GM12878 (cell line): ENCODE results near the gene KLRD1. TPM values are rescaled to one million over a fixed set of nuclear protein-coding genes. Genes with fewer than 3 reads are reported as not detected.

Experiments used
- ATAC-seq: fragments of 200-7000 bp; cut with Tn5 transposase; 3 replicates; pipeline ENCODE4 v1.9.1; 2020; ENCODE audit warnings: mild to moderate bottlenecking, moderate library complexity
- BruUV-seq: library from RNA; stranded (reverse); fragments of 400-500 nt; replicated peaks from 2 replicates; lab custom pipeline; 2021; lab: Mats Ljungman, UMichigan
- CTCF ChIA-PET: fragments of 300-600 bp; sonication (Branson Sonifier 250); formaldehyde crosslinking; extraction: SDS; loops from one replicate; lab custom pipeline; 2021; ENCODE audit warnings: inconsistent platforms; lab: Yijun Ruan, JAX
- POLR2A ChIA-PET: fragments of 350-600 bp; formaldehyde crosslinking; extraction: SDS; loops from one replicate; lab custom pipeline; 2021; ENCODE audit warnings: inconsistent platforms; lab: Charles Lee
- RAD21 ChIA-PET: fragments of 300-600 bp; sonication (Branson Sonifier 250); formaldehyde crosslinking; loops from one replicate; lab custom pipeline; 2023; ENCODE audit warnings: antibody characterized with exemption; ENCODE audit not compliant: unreplicated experiment; lab: Charles Lee
- SMC1A ChIA-PET: fragments of 300-600 bp; sonication (Branson Sonifier 250); formaldehyde crosslinking; loops from one replicate; lab custom pipeline; 2023; ENCODE audit not compliant: unreplicated experiment, uncharacterized antibody; lab: Charles Lee
- DNase-seq: peaks from one replicate; pipeline ENCODE4 v3.0.0-alpha.2; 2011; ENCODE audit warnings: low read depth, low spot score
- FAIRE-seq: peaks from 3 replicates; lab custom pipeline; 2011; peaks lifted over from hg19 to GRCh38; lab: Jason Lieb, UNC
- H2AFZ ChIP-seq: 2 replicates; pipeline ENCODE4 v1.6.0; 2011; ENCODE audit warnings: low read depth, low read length, control low read depth; ENCODE audit not compliant: control insufficient read depth
- H3K27ac ChIP-seq: 2 replicates; pipeline ENCODE4 v1.5.1; 2011; ENCODE audit warnings: control low read depth; ENCODE audit not compliant: control insufficient read depth, insufficient read depth
- H3K27me3 ChIP-seq, 2 experiments: replicated peaks in 1 of 2; 2 replicates each; pipeline versions ENCODE4 v1.6.0 to v1.6.1; 2011; ENCODE audit warnings: low read length in 1 of 2; ENCODE audit not compliant: control insufficient read depth in 2 of 2, insufficient read depth in 2 of 2
- H3K36me3 ChIP-seq, 2 experiments: 2 replicates each; pipeline ENCODE4 v1.5.1; 2011; ENCODE audit warnings: low read length in 1 of 2; ENCODE audit not compliant: control insufficient read depth in 2 of 2, insufficient read depth in 2 of 2
- H3K4me1 ChIP-seq: 2 replicates; pipeline ENCODE4 v1.6.1; 2011; ENCODE audit warnings: mild to moderate bottlenecking, low read length, moderate library complexity, mixed read lengths; ENCODE audit not compliant: control insufficient read depth, insufficient read depth
- H3K4me2 ChIP-seq: 2 replicates; pipeline ENCODE4 v1.6.0; 2011; ENCODE audit warnings: control low read depth; ENCODE audit not compliant: control insufficient read depth, insufficient read depth
- H3K4me3 ChIP-seq: fragments of 200-600 bp; sonication (generic); 2 replicates; pipeline ENCODE4 v1.5.1; 2016
- H3K79me2 ChIP-seq: 2 replicates; pipeline ENCODE4 v1.6.0; 2011; ENCODE audit warnings: low read length; ENCODE audit not compliant: control insufficient read depth, insufficient read depth
- H3K9ac ChIP-seq: 2 replicates; pipeline ENCODE4 v1.8.0; 2011; ENCODE audit warnings: low read length, control low read depth, mixed read lengths; ENCODE audit not compliant: control insufficient read depth, insufficient read depth
- H3K9me3 ChIP-seq: replicated peaks from 3 replicates; pipeline ENCODE4 v1.5.1; 2011; ENCODE audit warnings: mild to moderate bottlenecking, low read length; ENCODE audit not compliant: control insufficient read depth, insufficient read depth
- H4K20me1 ChIP-seq: 2 replicates; pipeline ENCODE4 v1.6.0; 2011; ENCODE audit not compliant: control insufficient read depth, insufficient read depth
- BACH1 ChIP-seq: fragments of 450-650 bp; IDR thresholded peaks from 2 replicates; pipeline ENCODE4 v1.6.1; 2017; ENCODE audit warnings: mild to moderate bottlenecking, borderline replicate concordance
- BHLHE40 ChIP-seq, 2 experiments: fragments of 450-650 bp in 1 of 2; IDR thresholded peaks; 2 replicates each; pipeline ENCODE4 v1.6.1; 2011 to 2017; ENCODE audit warnings: low read depth in 2 of 2, borderline replicate concordance in 1 of 2, improper control_type of control experiment in 1 of 2, low read length in 1 of 2, mild to moderate bottlenecking in 1 of 2
- BMI1 ChIP-seq: fragments of 450-650 bp; IDR thresholded peaks from 2 replicates; pipeline ENCODE4 v1.6.1; 2016; ENCODE audit warnings: mild to moderate bottlenecking, moderate library complexity, borderline replicate concordance
- CBX5 ChIP-seq: sonication (generic); IDR thresholded peaks from 2 replicates; pipeline ENCODE4 v1.6.1; 2016; ENCODE audit warnings: low read depth, moderate library complexity, mild to moderate bottlenecking, inconsistent platforms
- CHD4 ChIP-seq: fragments of 200-600 bp; sonication (generic); IDR thresholded peaks from 2 replicates; pipeline ENCODE4 v1.6.1; 2016; ENCODE audit warnings: mild to moderate bottlenecking
- MYC ChIP-seq: IDR thresholded peaks from 2 replicates; pipeline ENCODE4 v1.6.1; 2011; ENCODE audit warnings: mild to moderate bottlenecking, low read length, moderate library complexity, inconsistent platforms; ENCODE audit not compliant: insufficient read depth, insufficient replicate concordance, insufficient read length, severe bottlenecking
- NR2C2 ChIP-seq: IDR thresholded peaks from 2 replicates; pipeline ENCODE4 v1.6.1; 2011; ENCODE audit warnings: borderline replicate concordance, low read depth; ENCODE audit not compliant: control insufficient read depth, insufficient read length
- TAF1 ChIP-seq: IDR thresholded peaks from 2 replicates; pipeline ENCODE4 v1.6.1; 2011; ENCODE audit warnings: mild to moderate bottlenecking, low read depth, low read length, borderline replicate concordance
- TCF3 ChIP-seq: IDR thresholded peaks from 2 replicates; pipeline ENCODE4 v1.6.1; 2012; ENCODE audit warnings: low read depth, mild to moderate bottlenecking, low read length, borderline replicate concordance; ENCODE audit not compliant: insufficient read depth
- ZNF24 ChIP-seq: fragments of 450-650 bp; IDR thresholded peaks from 2 replicates; pipeline ENCODE4 v1.6.1; 2017; ENCODE audit warnings: antibody characterized with exemption, mild to moderate bottlenecking
- ZZZ3 ChIP-seq: IDR thresholded peaks from 2 replicates; pipeline ENCODE4 v1.6.1; 2011; ENCODE audit warnings: low read depth; ENCODE audit not compliant: control insufficient read depth, insufficient read length
- WGBS: methylation state at CpG from one replicate; pipeline ENCODE4 v1.1.6; 2016; ENCODE audit warnings: low lambda C conversion rate; ENCODE audit not compliant: insufficient replicate concordance, insufficient coverage; ENCODE audit errors: missing lambda C conversion rate; 5-methylcytosine and 5-hydroxymethylcytosine counted together
- in situ Hi-C: fragments of 300-500 bp; cut with MboI; formaldehyde crosslinking; loops from 9 replicates; pipeline ENCODE4 v1.14.3; 2018; ENCODE audit warnings: mixed read lengths
- intact Hi-C: fragments of 100-400 bp; cut with micrococcal nuclease; formaldehyde crosslinking; loops from one replicate; pipeline ENCODE4 v1.14.2; 2022; ENCODE audit not compliant: unreplicated experiment
- polyA plus RNA-seq, 11 experiments: library from polyadenylated mRNA; depleted of rRNA in 4 of 11; unstranded in 6 of 11; stranded (reverse) in 5 of 11; fragments of >200 nt; fragmentation: Nextera tagmentation in 4 of 11; fragmentation: Illumina TruSeq in 1 of 11; extraction: Ambion mirVana in 4 of 11; extraction: Trizol in 1 of 11; gene quantifications; 1 replicate in 1 of 11; 2 replicates in 10 of 11; pipeline versions ENCODE4 v1.2.1 to v1.2.3, GENCODE V29; 2011 to 2016; ENCODE audit warnings: inconsistent platforms in 2 of 11, missing spikeins in 2 of 11, low read depth in 1 of 11
- total RNA-seq, 4 experiments: library from RNA; depleted of rRNA in 3 of 4; stranded (reverse); fragments of >200 nt in 3 of 4; fragmentation: Illumina TruSeq in 1 of 4; extraction: Trizol in 1 of 4; gene quantifications; 2 replicates each; pipeline versions ENCODE4 v1.2.1 to v1.2.3, GENCODE V29; 2013 to 2021
- TF ChIP-seq, protein P1 (sequence below): fragments of 450-650 bp; IDR thresholded peaks from 2 replicates; pipeline ENCODE4 v1.6.1; 2014; ENCODE audit warnings: mild to moderate bottlenecking
- TF ChIP-seq, protein P2 (sequence below): fragments of 450-650 bp; IDR thresholded peaks from 2 replicates; pipeline ENCODE4 v1.6.1; 2017; ENCODE audit warnings: mild to moderate bottlenecking, moderate library complexity
- TF ChIP-seq, protein P3 (sequence below): fragments of 450-650 bp; formaldehyde crosslinking; IDR thresholded peaks from 2 replicates; pipeline ENCODE4 v1.4.0; 2020; ENCODE audit warnings: mild to moderate bottlenecking, moderate library complexity

The KLRD1 gene
- total and polyA plus RNA-seq, 10 of the 15 experiments (the other 5 are each of a cell fraction or from before 2014, with no cell fraction given), result under 0.01 to 0.50 (median 0.13) TPM; not detected in 4

DNA sequence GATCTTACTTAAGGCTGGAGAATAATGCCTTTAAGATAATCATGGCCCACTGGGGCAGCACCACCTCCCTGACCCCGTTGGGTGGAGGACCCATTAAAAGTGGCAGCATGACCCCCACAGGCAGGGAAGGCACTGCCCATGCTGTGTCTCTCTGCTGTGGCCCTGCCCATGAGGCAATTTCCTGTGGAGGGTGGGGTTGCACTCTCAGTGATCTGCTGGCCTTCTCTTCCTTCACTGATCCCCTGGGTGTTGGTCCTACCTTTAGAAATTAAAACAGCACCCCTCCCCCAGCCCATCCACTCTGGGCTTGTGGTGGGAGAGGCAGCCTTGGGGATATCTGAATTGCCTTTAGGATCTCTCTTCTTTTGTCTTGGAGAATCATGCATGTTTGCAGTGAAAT, 64.9 kb downstream of the KLRD1 start:
- H3K9ac ChIP-seq, result no peak overlapping the region
- no peak overlapping the region for H3K4me3 ChIP-seq
- in situ Hi-C loops, result no loop called here
- no peak overlapping the region for H3K4me2 ChIP-seq
- no peaks in the 10 kb centered on the region for H3K4me1 ChIP-seq
- H3K79me2 ChIP-seq, result no peaks in the 10 kb centered on the region
- BruUV-seq, result no TSS peak
- ChIA-PET POLR2A (no interaction called here), CTCF (no interaction called here), RAD21 (no interaction called here), SMC1A (no interaction called here)
- FAIRE-seq (no peak), ATAC-seq (peak; percentile 76), DNase-seq (no peak)
- no peaks in the 10 kb centered on the region for H3K27me3 ChIP-seq
- intact Hi-C loops, result no loop called here
- 0% methylated on average over 1 of the region's 1 CpG for WGBS
- no peaks in the 10 kb centered on the region; a peak in 1 of 4 replicates for H3K36me3 ChIP-seq
- peaks cover 6% of the 10 kb centered on the region; the same call in 2 of the 3 replicates for H3K9me3 ChIP-seq
- H4K20me1 ChIP-seq, result no peaks in the 10 kb centered on the region
- H3K27ac ChIP-seq, result no peak overlapping the region
- no peak overlapping the region for H2AFZ ChIP-seq
- TF ChIP-seq NR2C2 (no peak), CBX5 (no peak), ZZZ3 (no peak), ZNF24 (no peak), BMI1 (no peak), TCF3 (no peak), BACH1 (no peak), BHLHE40 (IDR thresholded peaks at IDR 0.05; ENCODE audit: borderline replicate concordance in 1 of 2, low read depth in 2 of 2, low read length in 1 of 2) (no peak), MYC (no peak), TAF1 (no peak), CHD4 (no peak)
- TF ChIP-seq, protein P1, sequence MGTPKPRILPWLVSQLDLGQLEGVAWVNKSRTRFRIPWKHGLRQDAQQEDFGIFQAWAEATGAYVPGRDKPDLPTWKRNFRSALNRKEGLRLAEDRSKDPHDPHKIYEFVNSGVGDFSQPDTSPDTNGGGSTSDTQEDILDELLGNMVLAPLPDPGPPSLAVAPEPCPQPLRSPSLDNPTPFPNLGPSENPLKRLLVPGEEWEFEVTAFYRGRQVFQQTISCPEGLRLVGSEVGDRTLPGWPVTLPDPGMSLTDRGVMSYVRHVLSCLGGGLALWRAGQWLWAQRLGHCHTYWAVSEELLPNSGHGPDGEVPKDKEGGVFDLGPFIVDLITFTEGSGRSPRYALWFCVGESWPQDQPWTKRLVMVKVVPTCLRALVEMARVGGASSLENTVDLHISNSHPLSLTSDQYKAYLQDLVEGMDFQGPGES, result no peak
- TF ChIP-seq, protein P2, sequence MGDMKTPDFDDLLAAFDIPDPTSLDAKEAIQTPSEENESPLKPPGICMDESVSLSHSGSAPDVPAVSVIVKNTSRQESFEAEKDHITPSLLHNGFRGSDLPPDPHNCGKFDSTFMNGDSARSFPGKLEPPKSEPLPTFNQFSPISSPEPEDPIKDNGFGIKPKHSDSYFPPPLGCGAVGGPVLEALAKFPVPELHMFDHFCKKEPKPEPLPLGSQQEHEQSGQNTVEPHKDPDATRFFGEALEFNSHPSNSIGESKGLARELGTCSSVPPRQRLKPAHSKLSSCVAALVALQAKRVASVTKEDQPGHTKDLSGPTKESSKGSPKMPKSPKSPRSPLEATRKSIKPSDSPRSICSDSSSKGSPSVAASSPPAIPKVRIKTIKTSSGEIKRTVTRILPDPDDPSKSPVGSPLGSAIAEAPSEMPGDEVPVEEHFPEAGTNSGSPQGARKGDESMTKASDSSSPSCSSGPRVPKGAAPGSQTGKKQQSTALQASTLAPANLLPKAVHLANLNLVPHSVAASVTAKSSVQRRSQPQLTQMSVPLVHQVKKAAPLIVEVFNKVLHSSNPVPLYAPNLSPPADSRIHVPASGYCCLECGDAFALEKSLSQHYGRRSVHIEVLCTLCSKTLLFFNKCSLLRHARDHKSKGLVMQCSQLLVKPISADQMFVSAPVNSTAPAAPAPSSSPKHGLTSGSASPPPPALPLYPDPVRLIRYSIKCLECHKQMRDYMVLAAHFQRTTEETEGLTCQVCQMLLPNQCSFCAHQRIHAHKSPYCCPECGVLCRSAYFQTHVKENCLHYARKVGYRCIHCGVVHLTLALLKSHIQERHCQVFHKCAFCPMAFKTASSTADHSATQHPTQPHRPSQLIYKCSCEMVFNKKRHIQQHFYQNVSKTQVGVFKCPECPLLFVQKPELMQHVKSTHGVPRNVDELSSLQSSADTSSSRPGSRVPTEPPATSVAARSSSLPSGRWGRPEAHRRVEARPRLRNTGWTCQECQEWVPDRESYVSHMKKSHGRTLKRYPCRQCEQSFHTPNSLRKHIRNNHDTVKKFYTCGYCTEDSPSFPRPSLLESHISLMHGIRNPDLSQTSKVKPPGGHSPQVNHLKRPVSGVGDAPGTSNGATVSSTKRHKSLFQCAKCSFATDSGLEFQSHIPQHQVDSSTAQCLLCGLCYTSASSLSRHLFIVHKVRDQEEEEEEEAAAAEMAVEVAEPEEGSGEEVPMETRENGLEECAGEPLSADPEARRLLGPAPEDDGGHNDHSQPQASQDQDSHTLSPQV, result no peak
- TF ChIP-seq, protein P3, sequence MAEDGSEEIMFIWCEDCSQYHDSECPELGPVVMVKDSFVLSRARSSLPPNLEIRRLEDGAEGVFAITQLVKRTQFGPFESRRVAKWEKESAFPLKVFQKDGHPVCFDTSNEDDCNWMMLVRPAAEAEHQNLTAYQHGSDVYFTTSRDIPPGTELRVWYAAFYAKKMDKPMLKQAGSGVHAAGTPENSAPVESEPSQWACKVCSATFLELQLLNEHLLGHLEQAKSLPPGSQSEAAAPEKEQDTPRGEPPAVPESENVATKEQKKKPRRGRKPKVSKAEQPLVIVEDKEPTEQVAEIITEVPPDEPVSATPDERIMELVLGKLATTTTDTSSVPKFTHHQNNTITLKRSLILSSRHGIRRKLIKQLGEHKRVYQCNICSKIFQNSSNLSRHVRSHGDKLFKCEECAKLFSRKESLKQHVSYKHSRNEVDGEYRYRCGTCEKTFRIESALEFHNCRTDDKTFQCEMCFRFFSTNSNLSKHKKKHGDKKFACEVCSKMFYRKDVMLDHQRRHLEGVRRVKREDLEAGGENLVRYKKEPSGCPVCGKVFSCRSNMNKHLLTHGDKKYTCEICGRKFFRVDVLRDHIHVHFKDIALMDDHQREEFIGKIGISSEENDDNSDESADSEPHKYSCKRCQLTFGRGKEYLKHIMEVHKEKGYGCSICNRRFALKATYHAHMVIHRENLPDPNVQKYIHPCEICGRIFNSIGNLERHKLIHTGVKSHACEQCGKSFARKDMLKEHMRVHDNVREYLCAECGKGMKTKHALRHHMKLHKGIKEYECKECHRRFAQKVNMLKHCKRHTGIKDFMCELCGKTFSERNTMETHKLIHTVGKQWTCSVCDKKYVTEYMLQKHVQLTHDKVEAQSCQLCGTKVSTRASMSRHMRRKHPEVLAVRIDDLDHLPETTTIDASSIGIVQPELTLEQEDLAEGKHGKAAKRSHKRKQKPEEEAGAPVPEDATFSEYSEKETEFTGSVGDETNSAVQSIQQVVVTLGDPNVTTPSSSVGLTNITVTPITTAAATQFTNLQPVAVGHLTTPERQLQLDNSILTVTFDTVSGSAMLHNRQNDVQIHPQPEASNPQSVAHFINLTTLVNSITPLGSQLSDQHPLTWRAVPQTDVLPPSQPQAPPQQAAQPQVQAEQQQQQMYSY (CRISPR knock-in tag), result no peak
